Astrocyte (in vitro differentiated cells and primary cell): ENCODE measurements around the gene SLAMF6.

Source experiments
- EZH2 ChIP-seq: IDR thresholded peaks from 2 replicates; pipeline ENCODE4 v1.6.1; 2012; ENCODE audit warnings: mild to moderate bottlenecking, low read length, inconsistent platforms; ENCODE audit not compliant: insufficient read depth
- TF ChIP-seq, protein P1 (sequence below): IDR thresholded peaks from 2 replicates; pipeline ENCODE4 v1.5.1; 2011; ENCODE audit warnings: low read depth, mild to moderate bottlenecking, inconsistent platforms, low read length, moderate library complexity; ENCODE audit not compliant: insufficient read depth

- TF ChIP-seq, protein P1, sequence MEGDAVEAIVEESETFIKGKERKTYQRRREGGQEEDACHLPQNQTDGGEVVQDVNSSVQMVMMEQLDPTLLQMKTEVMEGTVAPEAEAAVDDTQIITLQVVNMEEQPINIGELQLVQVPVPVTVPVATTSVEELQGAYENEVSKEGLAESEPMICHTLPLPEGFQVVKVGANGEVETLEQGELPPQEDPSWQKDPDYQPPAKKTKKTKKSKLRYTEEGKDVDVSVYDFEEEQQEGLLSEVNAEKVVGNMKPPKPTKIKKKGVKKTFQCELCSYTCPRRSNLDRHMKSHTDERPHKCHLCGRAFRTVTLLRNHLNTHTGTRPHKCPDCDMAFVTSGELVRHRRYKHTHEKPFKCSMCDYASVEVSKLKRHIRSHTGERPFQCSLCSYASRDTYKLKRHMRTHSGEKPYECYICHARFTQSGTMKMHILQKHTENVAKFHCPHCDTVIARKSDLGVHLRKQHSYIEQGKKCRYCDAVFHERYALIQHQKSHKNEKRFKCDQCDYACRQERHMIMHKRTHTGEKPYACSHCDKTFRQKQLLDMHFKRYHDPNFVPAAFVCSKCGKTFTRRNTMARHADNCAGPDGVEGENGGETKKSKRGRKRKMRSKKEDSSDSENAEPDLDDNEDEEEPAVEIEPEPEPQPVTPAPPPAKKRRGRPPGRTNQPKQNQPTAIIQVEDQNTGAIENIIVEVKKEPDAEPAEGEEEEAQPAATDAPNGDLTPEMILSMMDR = no peak
- TF ChIP-seq EZH2 = no peak
Observed at GRCh38 chr1:160519642-160520435, 3.2 kb downstream of the SLAMF6 start.
